ENCODE measurements around the gene ATP6V1B1.

Gene ATP6V1B1

DNA sequence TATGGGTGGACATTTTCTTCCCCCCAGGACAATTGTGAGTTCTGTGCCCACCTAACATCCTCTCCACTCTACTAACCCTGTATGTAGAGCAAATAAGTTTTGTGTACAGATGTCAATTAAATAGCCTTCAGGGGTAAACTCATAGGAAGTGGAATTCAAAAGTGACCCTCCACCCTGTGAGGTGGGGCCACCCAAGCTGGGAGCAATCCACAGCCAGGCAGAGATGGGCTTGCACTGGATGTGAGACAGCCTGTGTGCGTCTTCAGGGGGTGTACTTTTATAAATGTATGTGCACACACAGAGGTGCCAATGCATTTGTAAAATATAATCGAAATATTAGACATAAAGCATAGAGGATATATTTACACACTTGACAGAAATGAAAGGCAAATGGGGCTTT lies 33.1 kb upstream of the ATP6V1B1 start:
- H3K9me3 ChIP-seq: no peaks in the 10 kb centered on the region
- H3K36me3 ChIP-seq: no peaks in the 10 kb centered on the region
- no peak overlapping the region for H3K27ac ChIP-seq
- H3K4me1 ChIP-seq (ENCODE audit: control insufficient read depth in 1 of 2, insufficient read depth in 1 of 2, low read depth in 1 of 2, low read length in 1 of 2): peaks cover 15 to 23% of the 10 kb centered on the region in 2 experiments
- TF ChIP-seq, protein P1, sequence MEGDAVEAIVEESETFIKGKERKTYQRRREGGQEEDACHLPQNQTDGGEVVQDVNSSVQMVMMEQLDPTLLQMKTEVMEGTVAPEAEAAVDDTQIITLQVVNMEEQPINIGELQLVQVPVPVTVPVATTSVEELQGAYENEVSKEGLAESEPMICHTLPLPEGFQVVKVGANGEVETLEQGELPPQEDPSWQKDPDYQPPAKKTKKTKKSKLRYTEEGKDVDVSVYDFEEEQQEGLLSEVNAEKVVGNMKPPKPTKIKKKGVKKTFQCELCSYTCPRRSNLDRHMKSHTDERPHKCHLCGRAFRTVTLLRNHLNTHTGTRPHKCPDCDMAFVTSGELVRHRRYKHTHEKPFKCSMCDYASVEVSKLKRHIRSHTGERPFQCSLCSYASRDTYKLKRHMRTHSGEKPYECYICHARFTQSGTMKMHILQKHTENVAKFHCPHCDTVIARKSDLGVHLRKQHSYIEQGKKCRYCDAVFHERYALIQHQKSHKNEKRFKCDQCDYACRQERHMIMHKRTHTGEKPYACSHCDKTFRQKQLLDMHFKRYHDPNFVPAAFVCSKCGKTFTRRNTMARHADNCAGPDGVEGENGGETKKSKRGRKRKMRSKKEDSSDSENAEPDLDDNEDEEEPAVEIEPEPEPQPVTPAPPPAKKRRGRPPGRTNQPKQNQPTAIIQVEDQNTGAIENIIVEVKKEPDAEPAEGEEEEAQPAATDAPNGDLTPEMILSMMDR (IDR thresholded peaks at IDR 0.05): no peak
- H3K4me3 ChIP-seq (ENCODE audit: low read depth in 1 of 2, low read length in 1 of 2): no peak overlapping the region
- peaks cover 100% of the 10 kb centered on the region for H3K27me3 ChIP-seq

DNA sequence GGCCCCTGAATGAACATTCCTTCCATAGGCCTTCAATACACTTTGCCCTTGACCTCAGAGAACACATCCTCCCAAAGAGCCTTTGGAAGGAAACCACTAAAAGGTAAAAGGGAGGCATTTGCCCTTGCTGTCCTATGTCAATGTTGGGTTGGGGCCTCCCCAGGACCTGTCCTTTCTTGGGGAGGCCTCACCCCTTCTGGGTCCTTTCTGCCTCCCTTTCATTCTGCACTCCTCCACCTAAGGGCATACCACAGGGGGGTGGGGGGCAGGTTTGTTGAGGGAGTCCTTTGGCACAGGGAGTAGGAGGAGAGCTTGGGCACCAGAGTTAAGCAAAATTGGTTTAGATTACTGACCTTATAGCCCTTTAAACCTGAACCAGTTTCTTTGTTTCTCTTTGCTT lies 32.5 kb upstream of the ATP6V1B1 start:
- H3K4me3 ChIP-seq (ENCODE audit: low read depth in 1 of 2, low read length in 1 of 2): no peak overlapping the region
- TF ChIP-seq, protein P1 (IDR thresholded peaks at IDR 0.05): no peak
- peaks cover 100% of the 10 kb centered on the region for H3K27me3 ChIP-seq
- no peak overlapping the region for H3K27ac ChIP-seq
- H3K4me1 ChIP-seq (ENCODE audit: control insufficient read depth in 1 of 2, insufficient read depth in 1 of 2, low read depth in 1 of 2, low read length in 1 of 2): peaks cover 18 to 28% of the 10 kb centered on the region in 2 experiments
- no peaks in the 10 kb centered on the region for H3K9me3 ChIP-seq
- H3K36me3 ChIP-seq: no peaks in the 10 kb centered on the region

DNA sequence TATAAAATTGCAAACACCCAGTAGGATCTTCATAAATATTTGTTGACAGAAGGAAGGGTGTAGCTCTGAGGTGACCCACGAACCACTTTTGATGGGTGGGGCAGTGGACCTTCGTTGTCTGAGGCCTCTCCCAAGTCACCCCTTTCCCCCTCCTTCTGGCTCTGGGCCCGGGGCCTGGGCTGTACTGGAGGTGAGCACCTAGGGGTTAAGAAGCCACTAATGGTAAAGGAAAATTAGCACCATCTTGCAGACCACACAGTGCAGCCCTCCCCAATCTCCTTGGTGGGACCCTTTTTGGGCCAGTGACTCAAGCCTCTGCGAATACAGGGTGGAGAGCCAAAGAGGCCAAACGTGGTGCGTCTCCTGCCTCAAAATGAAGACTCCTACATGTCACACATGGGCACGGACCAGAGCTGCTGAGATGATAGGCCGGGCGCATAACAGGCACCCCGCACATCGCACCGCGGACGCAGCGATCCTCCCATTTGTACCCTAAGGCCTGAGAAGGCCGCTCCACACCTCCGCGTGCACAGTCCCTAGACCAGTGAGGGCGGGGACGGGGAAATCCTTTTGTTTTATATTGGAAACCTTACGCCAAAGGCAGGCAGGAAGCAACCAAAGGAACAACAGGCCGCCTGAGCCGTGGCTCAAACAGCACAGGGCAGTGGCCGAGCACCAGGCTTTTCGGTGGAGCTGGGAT lies 31.9 kb upstream of the ATP6V1B1 start:
- Histone ChIP-seq H3K27ac (no peak overlapping the region), H3K4me3 (ENCODE audit: low read depth in 1 of 2, low read length in 1 of 2) (no peak overlapping the region), H3K27me3 (peaks cover 100% of the 10 kb centered on the region), H3K9me3 (no peaks in the 10 kb centered on the region), H3K4me1 (ENCODE audit: control insufficient read depth in 1 of 2, insufficient read depth in 1 of 2, low read depth in 1 of 2, low read length in 1 of 2) (peaks cover 18 to 28% of the 10 kb centered on the region in 2 experiments), H3K36me3 (no peaks in the 10 kb centered on the region)
- TF ChIP-seq, protein P1 (IDR thresholded peaks at IDR 0.05): no peak

DNA sequence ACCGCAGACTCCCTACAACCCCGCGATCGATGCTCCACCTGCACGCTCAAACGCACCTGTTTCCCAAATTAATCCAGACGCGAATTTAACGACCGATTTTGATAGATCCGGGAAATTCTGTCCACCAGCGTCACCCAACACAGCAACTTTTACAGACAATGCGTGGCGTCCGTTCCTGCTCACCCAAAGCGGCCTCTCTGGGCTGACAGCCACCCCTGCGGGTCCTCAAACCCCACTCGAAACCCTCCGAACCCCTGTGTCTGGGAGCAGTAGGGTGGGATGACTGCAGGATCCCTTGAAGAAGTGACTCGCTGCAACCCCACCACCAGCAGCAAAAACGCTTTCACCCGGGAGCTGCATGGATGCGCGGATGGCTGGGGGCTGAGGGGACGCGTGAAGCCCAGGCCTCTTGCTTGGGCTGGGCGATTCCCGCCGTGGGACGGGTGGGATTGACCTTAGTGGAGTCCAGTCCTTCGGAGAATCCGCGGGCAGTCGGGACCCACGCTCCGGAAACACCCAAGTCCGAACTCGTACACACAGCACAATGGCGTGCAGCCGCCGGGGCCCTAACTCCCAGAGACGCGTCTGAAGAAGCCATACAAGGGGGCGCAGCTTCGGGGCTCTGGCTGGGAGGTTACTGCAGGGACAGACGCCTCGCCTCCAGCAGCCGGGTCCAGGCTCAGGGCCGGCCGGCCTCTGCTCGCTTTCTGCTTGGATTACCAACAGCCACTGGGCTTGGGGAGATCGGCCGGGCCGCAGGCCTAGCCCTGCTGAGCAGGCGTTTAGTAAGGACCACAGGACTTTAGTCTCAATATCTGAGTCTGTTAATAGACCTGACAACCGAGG lies 31.1 kb upstream of the ATP6V1B1 start:
- H3K9me3 ChIP-seq: no peaks in the 10 kb centered on the region
- TF ChIP-seq, protein P1 (IDR thresholded peaks at IDR 0.05): no peak
- H3K27me3 ChIP-seq: peaks cover 100% of the 10 kb centered on the region

DNA sequence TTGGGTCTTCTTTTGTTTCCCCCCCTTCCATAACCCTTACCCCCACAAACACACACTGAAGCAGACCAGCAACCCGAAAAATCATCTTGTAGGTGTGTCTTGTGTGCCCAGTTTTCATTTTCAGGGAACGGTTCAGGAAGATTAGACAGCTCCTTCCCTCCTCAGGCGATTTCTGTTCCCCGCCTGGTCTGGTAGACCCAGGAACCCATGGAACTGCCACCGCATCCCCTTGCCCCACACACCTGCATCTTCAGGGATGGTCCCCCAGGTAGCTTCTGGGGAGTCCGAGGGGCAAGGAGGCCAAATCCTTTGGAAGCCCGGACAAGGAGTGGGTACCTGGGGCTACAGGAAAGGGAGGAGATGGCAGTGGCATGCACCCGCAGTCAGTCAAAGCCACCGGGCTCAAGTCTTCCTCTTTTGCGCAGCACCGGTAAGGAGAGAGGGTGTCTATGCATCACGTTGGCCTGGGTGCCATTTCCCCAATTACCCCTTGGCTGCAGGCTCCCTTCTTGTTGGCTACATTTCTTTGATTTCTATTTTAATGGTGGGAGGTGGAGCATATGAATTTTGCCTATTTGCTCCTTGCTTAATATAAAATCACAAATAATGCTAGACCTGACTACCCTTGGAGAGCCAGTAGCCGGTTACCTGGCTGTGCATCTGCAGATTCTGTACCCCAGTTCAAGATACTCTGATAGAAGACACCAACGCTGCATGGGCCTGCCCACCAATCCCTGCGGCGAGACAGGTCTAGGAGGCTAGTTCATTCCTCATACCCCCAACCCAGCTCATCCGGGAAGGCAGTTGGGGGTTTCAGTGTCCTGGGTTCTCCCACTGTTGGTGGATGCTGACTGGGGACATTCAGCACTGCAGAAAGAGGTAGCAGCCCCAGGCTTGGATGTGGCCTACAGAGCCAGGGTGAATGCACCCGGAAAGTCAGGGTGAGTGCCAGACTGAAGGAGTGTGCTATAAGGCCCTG lies 30.0 kb upstream of the ATP6V1B1 start:
- Histone ChIP-seq H3K4me3 (ENCODE audit: low read depth in 1 of 2, low read length in 1 of 2) (no peak overlapping the region), H3K36me3 (no peaks in the 10 kb centered on the region), H3K27me3 (peaks cover 100% of the 10 kb centered on the region), H3K9me3 (no peaks in the 10 kb centered on the region), H3K4me1 (ENCODE audit: control insufficient read depth in 1 of 2, insufficient read depth in 1 of 2, low read depth in 1 of 2, low read length in 1 of 2) (peaks cover 18 to 22% of the 10 kb centered on the region in 2 experiments), H3K27ac (no peak overlapping the region)
- TF ChIP-seq, protein P1 (IDR thresholded peaks at IDR 0.05): no peak

More for the DNA sequence above, 31.1 kb upstream of the ATP6V1B1 start:
- Histone ChIP-seq H3K27ac (no peak overlapping the region), H3K4me1 (ENCODE audit: control insufficient read depth in 1 of 2, insufficient read depth in 1 of 2, low read depth in 1 of 2, low read length in 1 of 2) (peaks cover 18 to 28% of the 10 kb centered on the region in 2 experiments), H3K4me3 (ENCODE audit: low read depth in 1 of 2, low read length in 1 of 2) (no peak overlapping the region), H3K36me3 (no peaks in the 10 kb centered on the region)
